ENCODE results near the gene ADK. TPM values are rescaled to one million over a fixed set of nuclear protein-coding genes. Genes with fewer than 3 reads are reported as not detected.

The ADK gene
- total RNA-seq, 1 donor from 2014 or later = 62.0 TPM

DNA sequence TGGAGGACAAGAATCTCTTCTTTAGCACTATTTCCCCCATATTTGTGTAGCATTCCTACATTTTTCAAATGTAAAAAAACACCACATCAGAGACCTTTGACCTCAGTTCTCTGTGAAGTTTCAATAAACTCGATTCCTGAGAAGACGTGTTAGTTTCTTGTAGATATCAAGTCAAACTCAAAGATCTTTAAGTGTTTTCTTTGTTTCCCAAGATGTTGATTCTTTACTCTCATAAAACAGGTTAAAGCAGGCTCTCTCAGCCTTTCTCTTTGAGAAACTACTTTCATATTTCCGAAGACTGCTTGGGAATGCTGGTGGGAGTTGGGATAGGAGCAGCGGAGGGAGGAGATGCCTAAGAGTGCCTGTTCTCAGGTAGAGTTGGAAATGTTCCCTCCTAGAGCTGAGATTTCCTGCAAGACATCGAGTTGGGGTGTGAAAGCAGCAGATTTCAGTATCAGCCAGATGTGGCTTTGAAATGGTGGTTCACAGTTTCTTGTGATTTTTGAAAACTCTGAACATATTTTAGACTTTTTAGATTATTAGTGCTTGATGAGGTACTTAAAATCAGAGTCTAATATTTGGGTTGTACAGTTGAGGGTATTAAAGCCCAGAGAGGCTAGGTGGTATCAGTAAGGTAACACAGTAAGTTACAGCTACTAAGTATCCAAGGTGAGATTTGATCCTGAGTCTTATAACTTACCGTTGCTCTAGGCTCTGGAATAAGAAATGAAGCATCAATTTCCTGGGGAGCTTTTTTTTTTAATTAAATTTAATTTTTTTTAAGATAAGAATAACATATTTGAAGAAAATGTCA is 13.9 kb downstream of the ADK start:
- H3K4me2 ChIP-seq (ENCODE audit: low read length) = peak overlapping the region; percentile 74
- no peaks in the 10 kb centered on the region for H3K27me3 ChIP-seq (ENCODE audit: insufficient read depth, low read length)
- TF ChIP-seq CTCF (IDR thresholded peaks at IDR 0.05; ENCODE audit: insufficient read depth, low read depth, low read length) = no peak
- TF ChIP-seq EZH2 (IDR thresholded peaks at IDR 0.05; ENCODE audit: insufficient read depth, low read length) = no peak
- DNase-seq (ENCODE audit: low read depth) = no peak
- H3K4me1 ChIP-seq (ENCODE audit: insufficient read depth, low read length) = peaks cover 14% of the 10 kb centered on the region
- no peaks in the 10 kb centered on the region for H3K9me3 ChIP-seq (ENCODE audit: insufficient read depth, low read depth, low read length)
- peak overlapping the region; percentile 92 for H3K27ac Mint-ChIP-seq (ENCODE audit: unreplicated experiment)
- no peaks in the 10 kb centered on the region for H3K27me3 Mint-ChIP-seq (ENCODE audit: low read depth, unreplicated experiment)
- no peak overlapping the region for H3K4me3 Mint-ChIP-seq (ENCODE audit: unreplicated experiment)
- no peaks in the 10 kb centered on the region for H4K20me1 ChIP-seq (ENCODE audit: insufficient read depth, low read length)
- H3K9me3 Mint-ChIP-seq (ENCODE audit: unreplicated experiment) = no peaks in the 10 kb centered on the region
- H3K79me2 ChIP-seq (ENCODE audit: insufficient read depth, low read length) = no peaks in the 10 kb centered on the region
- H2AFZ ChIP-seq (ENCODE audit: low read depth, low read length) = no peak overlapping the region
- no peaks in the 10 kb centered on the region for H3K36me3 ChIP-seq (ENCODE audit: insufficient read depth, low read length)
- FAIRE-seq = no peak
- no peak overlapping the region for H3K4me3 ChIP-seq (ENCODE audit: insufficient read depth, low read depth, low read length)
- H3K36me3 Mint-ChIP-seq (ENCODE audit: low read depth, unreplicated experiment) = no peaks in the 10 kb centered on the region
- H3K9ac ChIP-seq (ENCODE audit: low read length) = peak overlapping the region; percentile 34
- H3K4me1 Mint-ChIP-seq (ENCODE audit: low read depth, unreplicated experiment) = peaks cover 15% of the 10 kb centered on the region
- H3K27ac ChIP-seq (ENCODE audit: low read depth, low read length) = peak overlapping the region; percentile 48

- no peaks in the 10 kb centered on the region for H3K27me3 Mint-ChIP-seq (ENCODE audit: low read depth, unreplicated experiment)
- Histone ChIP-seq H3K4me1 (ENCODE audit: insufficient read depth, low read length) (peaks cover 14% of the 10 kb centered on the region), H3K36me3 (ENCODE audit: insufficient read depth, low read length) (no peaks in the 10 kb centered on the region), H3K79me2 (ENCODE audit: insufficient read depth, low read length) (no peaks in the 10 kb centered on the region), H3K27ac (ENCODE audit: low read depth, low read length) (no peak overlapping the region), H4K20me1 (ENCODE audit: insufficient read depth, low read length) (no peaks in the 10 kb centered on the region), H3K27me3 (ENCODE audit: insufficient read depth, low read length) (no peaks in the 10 kb centered on the region), H3K9ac (ENCODE audit: low read length) (no peak overlapping the region), H3K4me2 (ENCODE audit: low read length) (peak overlapping the region; percentile 34), H3K9me3 (ENCODE audit: insufficient read depth, low read depth, low read length) (no peaks in the 10 kb centered on the region), H3K4me3 (ENCODE audit: insufficient read depth, low read depth, low read length) (no peak overlapping the region), H2AFZ (ENCODE audit: low read depth, low read length) (no peak overlapping the region)
- no peaks in the 10 kb centered on the region for H3K9me3 Mint-ChIP-seq (ENCODE audit: unreplicated experiment)
- H3K4me3 Mint-ChIP-seq (ENCODE audit: unreplicated experiment) = no peak overlapping the region
- H3K27ac Mint-ChIP-seq (ENCODE audit: unreplicated experiment) = peak overlapping the region; percentile 66
- FAIRE-seq = no peak
- H3K36me3 Mint-ChIP-seq (ENCODE audit: low read depth, unreplicated experiment) = no peaks in the 10 kb centered on the region
- no peak for TF ChIP-seq CTCF (IDR thresholded peaks at IDR 0.05; ENCODE audit: insufficient read depth, low read depth, low read length)
- no peak for TF ChIP-seq EZH2 (IDR thresholded peaks at IDR 0.05; ENCODE audit: insufficient read depth, low read length)
- no peak for DNase-seq (ENCODE audit: low read depth)
- peaks cover 15% of the 10 kb centered on the region for H3K4me1 Mint-ChIP-seq (ENCODE audit: low read depth, unreplicated experiment)
Measured at GRCh38 chr10:74165530-74165901, 14.5 kb downstream of the ADK start.

- Histone ChIP-seq H3K27me3 (ENCODE audit: insufficient read depth, low read length) (no peaks in the 10 kb centered on the region), H3K27ac (ENCODE audit: low read depth, low read length) (no peak overlapping the region), H3K4me1 (ENCODE audit: insufficient read depth, low read length) (peaks cover 14% of the 10 kb centered on the region), H2AFZ (ENCODE audit: low read depth, low read length) (no peak overlapping the region), H3K36me3 (ENCODE audit: insufficient read depth, low read length) (no peaks in the 10 kb centered on the region), H3K9me3 (ENCODE audit: insufficient read depth, low read depth, low read length) (no peaks in the 10 kb centered on the region), H3K4me3 (ENCODE audit: insufficient read depth, low read depth, low read length) (no peak overlapping the region), H3K79me2 (ENCODE audit: insufficient read depth, low read length) (no peaks in the 10 kb centered on the region), H4K20me1 (ENCODE audit: insufficient read depth, low read length) (no peaks in the 10 kb centered on the region), H3K4me2 (ENCODE audit: low read length) (no peak overlapping the region), H3K9ac (ENCODE audit: low read length) (no peak overlapping the region)
- no peaks in the 10 kb centered on the region for H3K36me3 Mint-ChIP-seq (ENCODE audit: low read depth, unreplicated experiment)
- FAIRE-seq = no peak
- DNase-seq (ENCODE audit: low read depth) = no peak
- TF ChIP-seq CTCF (IDR thresholded peaks at IDR 0.05; ENCODE audit: insufficient read depth, low read depth, low read length) (no peak), EZH2 (IDR thresholded peaks at IDR 0.05; ENCODE audit: insufficient read depth, low read length) (no peak)
- no peak overlapping the region for H3K4me3 Mint-ChIP-seq (ENCODE audit: unreplicated experiment)
- H3K27ac Mint-ChIP-seq (ENCODE audit: unreplicated experiment) = no peak overlapping the region
- no peaks in the 10 kb centered on the region for H3K9me3 Mint-ChIP-seq (ENCODE audit: unreplicated experiment)
- peaks cover 15% of the 10 kb centered on the region for H3K4me1 Mint-ChIP-seq (ENCODE audit: low read depth, unreplicated experiment)
- no peaks in the 10 kb centered on the region for H3K27me3 Mint-ChIP-seq (ENCODE audit: low read depth, unreplicated experiment)
Measured at GRCh38 chr10:74167443-74167842, 16.4 kb downstream of the ADK start.
